HG02852 (cell line): ENCODE results near the gene OBI1.

Source experiments
- ATAC-seq: cut with Tn5 transposase; IDR thresholded peaks from one replicate; pipeline ENCODE4 v1.9.1; 2021; ENCODE audit warnings: mild to moderate bottlenecking, moderate library complexity; ENCODE audit not compliant: unreplicated experiment

The OBI1 gene

GRCh38 chr13:78658630-78659449, at the start of gene OBI1:
TSS of gene OBI1 (minus strand) at chr13:78659155. CDS start at chr13:78659120, 35 bp downstream.
- peak; percentile 75 for ATAC-seq

GRCh38 chr13:78701383-78701782, 42.4 kb upstream of the OBI1 start:
- ATAC-seq = no peak

GRCh38 chr13:78700121-78700910, 41.4 kb upstream of the OBI1 start:
- ATAC-seq = no peak

GRCh38 chr13:78689011-78689410, 30.1 kb upstream of the OBI1 start:
- ATAC-seq = no peak

GRCh38 chr13:78686461-78686860, 27.5 kb upstream of the OBI1 start:
- no peak for ATAC-seq

GRCh38 chr13:78680576-78681350, 21.8 kb upstream of the OBI1 start:
- no peak for ATAC-seq

- no peak for ATAC-seq
Observed at GRCh38 chr13:78680115-78680561, 21.2 kb upstream of the OBI1 start.

GRCh38 chr13:78679329-78679728, 20.4 kb upstream of the OBI1 start:
- no peak for ATAC-seq

GRCh38 chr13:78675112-78675511, 16.2 kb upstream of the OBI1 start:
- no peak for ATAC-seq

GRCh38 chr13:78674638-78675037, 15.7 kb upstream of the OBI1 start:
- no peak for ATAC-seq

- no peak for ATAC-seq
Observed at GRCh38 chr13:78662467-78662866, 3.5 kb upstream of the OBI1 start.

- ATAC-seq = no peak
Observed at GRCh38 chr13:78660495-78660857, 1.5 kb upstream of the OBI1 start.

- no peak for ATAC-seq
Observed at GRCh38 chr13:78659732-78660494, 958 bp upstream of the OBI1 start.

GRCh38 chr13:78659450-78659730, 435 bp upstream of the OBI1 start:
- no peak for ATAC-seq

GRCh38 chr13:78657699-78658629, 991 bp downstream of the OBI1 start:
- peak; percentile 33 for ATAC-seq

- ATAC-seq = no peak
Observed at GRCh38 chr13:78655906-78656305, 3.0 kb downstream of the OBI1 start.

GRCh38 chr13:78655007-78655406, 3.9 kb downstream of the OBI1 start:
- no peak for ATAC-seq

- ATAC-seq = no peak
Observed at GRCh38 chr13:78652651-78653050, 6.3 kb downstream of the OBI1 start.

- no peak for ATAC-seq
Observed at GRCh38 chr13:78650717-78651083, 8.3 kb downstream of the OBI1 start.
